ENCODE results near the gene RAD18.

GRCh38 chr3:8885536-8886316, 77.5 kb downstream of the RAD18 start:
- TF ChIP-seq CTCF (IDR thresholded peaks at IDR 0.05) (no peak), EP300 (IDR thresholded peaks at IDR 0.05; ENCODE audit: low read depth) (no peak), POLR2A (IDR thresholded peaks at IDR 0.05) (no peak)

Measured in transverse colon (tissue), 3 donors.